ENCODE data around the gene GRM7. TPM values are rescaled to one million over a fixed set of nuclear protein-coding genes. Genes with fewer than 3 reads are reported as not detected.

The GRM7 gene
- total and polyA plus RNA-seq, 2 of the 4 experiments (the other 2 are of a cell fraction), result not detected

- H4K8ac ChIP-seq (ENCODE audit: low read depth in 2 of 2, low read length in 2 of 2), result no peak overlapping the region
- WGBS, 2 experiments (ENCODE audit: extremely low coverage in 2 of 2, insufficient read length in 1 of 2), result 61% methylated on average over 3 of the region's 8 CpGs; no CpG with 5 or more reads in 1 of the 2 experiments
- no peak overlapping the region for H4K5ac ChIP-seq (ENCODE audit: low read depth, low read length)
- no peaks in the 10 kb centered on the region for H3K27me3 ChIP-seq (ENCODE audit: control insufficient read depth, insufficient read depth, low read length)
- no peak overlapping the region for H3K18ac ChIP-seq (ENCODE audit: low read depth, low read length)
- H3K27ac ChIP-seq (ENCODE audit: insufficient read depth, low read length), result no peak overlapping the region
- no peak overlapping the region for H2BK5ac ChIP-seq (ENCODE audit: low read depth, low read length, poor library complexity, severe bottlenecking)
- no peak overlapping the region for H2AFZ ChIP-seq (replicated peaks; ENCODE audit: low read length, poor library complexity)
- H2AK9ac ChIP-seq (replicated peaks; ENCODE audit: low read depth, low read length, poor library complexity), result no peak overlapping the region
- H3K4me2 ChIP-seq (ENCODE audit: low read depth, low read length), result no peak overlapping the region
- H3K56ac ChIP-seq (ENCODE audit: extremely low read depth, insufficient read depth, low read length), result no peak overlapping the region
- BruUV-seq (replicated peaks), result no TSS peak
- H3K9ac ChIP-seq (ENCODE audit: low read depth, low read length), result no peak overlapping the region
- H2BK20ac ChIP-seq (ENCODE audit: low read depth, low read length), result no peak overlapping the region
- no peaks in the 10 kb centered on the region for H4K20me1 ChIP-seq (ENCODE audit: insufficient read depth, low read length)
- no peak overlapping the region for H2BK15ac ChIP-seq (ENCODE audit: low read depth, low read length)
- dilution Hi-C loops (cut with HindIII; ENCODE audit: low sequenced_read_pairs, unreplicated experiment), result no loop called here
- H3K4ac ChIP-seq (ENCODE audit: low read depth, low read length), result no peak overlapping the region
- H3K36me3 ChIP-seq (ENCODE audit: control insufficient read depth, insufficient read depth, low read length), result no peaks in the 10 kb centered on the region
- intact Hi-C loops (cut with micrococcal nuclease), result no loop called here
- no peak overlapping the region for H4K91ac ChIP-seq (ENCODE audit: insufficient read depth, low read depth, low read length)
- no peak overlapping the region for H3K23ac ChIP-seq (ENCODE audit: low read depth, low read length)
- POLR2A ChIA-PET (ENCODE audit: unreplicated experiment), result no interaction called here
- no peak overlapping the region for H3K4me3 ChIP-seq (ENCODE audit: insufficient read depth, low read depth, low read length)
- in situ Hi-C loops (cut with MboI; ENCODE audit: low sequenced_read_pairs), result no loop called here
- H3K9me1 ChIP-seq (ENCODE audit: insufficient read depth, low read length), result no peaks in the 10 kb centered on the region
- H2AK5ac ChIP-seq (ENCODE audit: low read depth, low read length), result no peak overlapping the region
- no peak overlapping the region for H3K14ac ChIP-seq (replicated peaks; ENCODE audit: low read depth, low read length)
- no peaks in the 10 kb centered on the region for H3K4me1 ChIP-seq (ENCODE audit: control insufficient read depth, insufficient read depth, low read length)
- peaks cover 5% of the 10 kb centered on the region for H3K9me3 ChIP-seq (ENCODE audit: control insufficient read depth, insufficient read depth, low read length)
- CTCF ChIA-PET, result no interaction called here
- no peak overlapping the region for H2BK120ac ChIP-seq (ENCODE audit: low read depth, low read length)
- TF ChIP-seq USF2 (IDR thresholded peaks at IDR 0.05; ENCODE audit: low read depth, low read length) (no peak), RCOR1 (IDR thresholded peaks at IDR 0.05; ENCODE audit: insufficient replicate concordance, low read length) (no peak), BHLHE40 (IDR thresholded peaks at IDR 0.05; ENCODE audit: low read depth, low read length) (no peak), MAZ (IDR thresholded peaks at IDR 0.05; ENCODE audit: borderline replicate concordance, low read depth, low read length) (no peak), FOS (IDR thresholded peaks at IDR 0.05; ENCODE audit: low read depth, low read length) (no peak), CHD1 (IDR thresholded peaks at IDR 0.05; ENCODE audit: low read depth, low read length) (no peak), RFX5 (IDR thresholded peaks at IDR 0.05; ENCODE audit: low read depth, low read length) (no peak), POLR2A (IDR thresholded peaks at IDR 0.05; ENCODE audit: low read depth, low read length) (no peak), ELK1 (IDR thresholded peaks at IDR 0.05; ENCODE audit: borderline replicate concordance, low read depth, low read length) (no peak), NFE2L2 (IDR thresholded peaks at IDR 0.05; ENCODE audit: low read depth, low read length) (no peak), MXI1 (IDR thresholded peaks at IDR 0.05; ENCODE audit: borderline replicate concordance, low read depth, low read length) (no peak), SMC3 (IDR thresholded peaks at IDR 0.05; ENCODE audit: low read depth, low read length) (no peak)
- DNase-seq (no peak), ATAC-seq (ENCODE audit: low read depth) (no peak)
- no peaks in the 10 kb centered on the region for H3K79me1 ChIP-seq (ENCODE audit: low read depth in 1 of 2, low read length in 2 of 2)
These were observed 60.2 kb downstream of the GRM7 start for GRCh38 chr3:6921066-6921465.

Data from IMR-90 (cell line).